Astrocyte (in vitro differentiated cells and primary cell): ENCODE data around the gene SHROOM1. TPM values are rescaled to one million over a fixed set of nuclear protein-coding genes. Genes with fewer than 3 reads are reported as not detected.

ENCODE experiments used
- DNase-seq: peaks from one replicate; pipeline ENCODE4 v3.0.0-alpha.2; 2010; ENCODE audit warnings: low read depth
- FAIRE-seq: peaks from 2 replicates; lab custom pipeline; 2011; peaks lifted over from hg19 to GRCh38; lab: Jason Lieb, UNC
- H2AFZ ChIP-seq: 2 replicates; pipeline ENCODE4 v1.6.0; 2012; ENCODE audit warnings: low read depth, low read length, inconsistent platforms
- H3K27ac ChIP-seq: 2 replicates; pipeline ENCODE4 v1.5.1; 2011; ENCODE audit warnings: low read depth, low read length, inconsistent platforms
- H3K27me3 ChIP-seq: 2 replicates; pipeline ENCODE4 v1.6.0; 2011; ENCODE audit warnings: low read length, inconsistent platforms; ENCODE audit not compliant: insufficient read depth
- H3K36me3 ChIP-seq: 2 replicates; pipeline ENCODE4 v1.5.1; 2011; ENCODE audit warnings: low read length, inconsistent platforms; ENCODE audit not compliant: insufficient read depth
- H3K4me1 ChIP-seq: 2 replicates; pipeline ENCODE4 v1.5.1; 2011; ENCODE audit warnings: low read length, inconsistent platforms; ENCODE audit not compliant: insufficient read depth
- H3K4me2 ChIP-seq: 2 replicates; pipeline ENCODE4 v1.6.0; 2012; ENCODE audit warnings: low read length, inconsistent platforms
- H3K4me3 ChIP-seq: 2 replicates; pipeline ENCODE4 v1.5.1; 2011; ENCODE audit warnings: low read depth, mild to moderate bottlenecking, low read length, inconsistent platforms; ENCODE audit not compliant: insufficient read depth
- H3K79me2 ChIP-seq: 2 replicates; pipeline ENCODE4 v1.6.0; 2012; ENCODE audit warnings: mild to moderate bottlenecking, low read length, inconsistent platforms; ENCODE audit not compliant: insufficient read depth
- H3K9ac ChIP-seq: 2 replicates; pipeline ENCODE4 v1.6.0; 2012; ENCODE audit warnings: mild to moderate bottlenecking, low read length, inconsistent platforms
- H3K9me3 ChIP-seq: 2 replicates; pipeline ENCODE4 v1.5.1; 2012; ENCODE audit warnings: low read depth, mild to moderate bottlenecking, low read length, inconsistent platforms; ENCODE audit not compliant: insufficient read depth
- H4K20me1 ChIP-seq: 2 replicates; pipeline ENCODE4 v1.6.0; 2012; ENCODE audit warnings: low read length, inconsistent platforms; ENCODE audit not compliant: insufficient read depth
- H3K27ac Mint-ChIP-seq: one replicate; pipeline ENCODE4 v1.8.0; 2021; ENCODE audit warnings: mild to moderate bottlenecking, mixed read lengths; ENCODE audit not compliant: unreplicated experiment
- H3K27me3 Mint-ChIP-seq: one replicate; pipeline ENCODE4 v1.8.0; 2021; ENCODE audit warnings: low read depth, mixed read lengths; ENCODE audit not compliant: unreplicated experiment
- H3K36me3 Mint-ChIP-seq: one replicate; pipeline ENCODE4 v1.8.0; 2021; ENCODE audit warnings: low read depth, mixed read lengths; ENCODE audit not compliant: unreplicated experiment
- H3K4me1 Mint-ChIP-seq: one replicate; pipeline ENCODE4 v1.8.0; 2021; ENCODE audit warnings: low read depth, mixed read lengths; ENCODE audit not compliant: unreplicated experiment
- H3K4me3 Mint-ChIP-seq: one replicate; pipeline ENCODE4 v1.8.0; 2021; ENCODE audit warnings: mild to moderate bottlenecking, moderate library complexity, mixed read lengths; ENCODE audit not compliant: unreplicated experiment
- H3K9me3 Mint-ChIP-seq: one replicate; pipeline ENCODE4 v1.8.0; 2021; ENCODE audit warnings: mild to moderate bottlenecking, mixed read lengths; ENCODE audit not compliant: unreplicated experiment
- CTCF ChIP-seq: IDR thresholded peaks from 2 replicates; pipeline ENCODE4 v1.5.1; 2011; ENCODE audit warnings: low read depth, mild to moderate bottlenecking, inconsistent platforms, low read length, moderate library complexity; ENCODE audit not compliant: insufficient read depth
- EZH2 ChIP-seq: IDR thresholded peaks from 2 replicates; pipeline ENCODE4 v1.6.1; 2012; ENCODE audit warnings: mild to moderate bottlenecking, low read length, inconsistent platforms; ENCODE audit not compliant: insufficient read depth
- total RNA-seq: library from RNA; stranded (reverse); gene quantifications from 2 replicates; pipeline ENCODE4 v1.2.1, GENCODE V29; 2021

SHROOM1 gene
- total RNA-seq, 1 donor from 2014 or later, result 5.0 TPM

- Histone ChIP-seq H3K4me3 (peak overlapping the region; percentile 22), H3K4me2 (peak overlapping the region; percentile 77), H4K20me1 (peaks cover 14% of the 10 kb centered on the region), H3K9ac (peak overlapping the region; percentile 21), H3K27ac (no peak overlapping the region), H3K27me3 (no peaks in the 10 kb centered on the region), H3K9me3 (no peaks in the 10 kb centered on the region), H3K79me2 (no peaks in the 10 kb centered on the region), H3K36me3 (no peaks in the 10 kb centered on the region), H3K4me1 (peaks cover 7% of the 10 kb centered on the region), H2AFZ (peak overlapping the region; percentile 63)
- Mint-ChIP-seq H3K4me3 (no peak overlapping the region), H3K27ac (no peak overlapping the region), H3K36me3 (peaks cover 15% of the 10 kb centered on the region), H3K9me3 (no peaks in the 10 kb centered on the region), H3K27me3 (peaks cover 31% of the 10 kb centered on the region), H3K4me1 (peaks cover 5% of the 10 kb centered on the region)
- TF ChIP-seq CTCF (no peak), EZH2 (no peak)
- FAIRE-seq, result no peak
- no peak for DNase-seq
Measured at GRCh38 chr5:132825033-132825833, 5.2 kb downstream of the SHROOM1 start.

DNA sequence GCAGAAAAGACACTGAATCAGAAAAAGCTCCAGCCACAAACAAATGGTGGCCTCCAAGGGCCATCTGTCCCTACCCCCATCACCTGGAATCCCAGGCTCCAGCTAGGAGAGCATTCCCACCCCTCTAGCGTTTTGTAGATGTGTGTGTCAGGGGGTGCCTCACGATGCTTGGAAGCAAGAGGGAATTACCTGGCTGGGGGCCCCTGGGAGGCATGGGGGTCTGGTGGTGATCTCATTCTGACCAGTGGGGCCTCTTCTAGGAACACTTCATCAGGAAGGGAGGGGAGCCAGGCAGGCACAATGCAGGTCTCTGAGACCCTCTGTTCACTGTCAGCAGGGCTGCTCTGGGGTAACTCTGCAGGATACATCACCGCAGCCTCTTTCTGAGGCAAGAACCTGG, 6.0 kb downstream of the SHROOM1 start:
- H3K36me3 Mint-ChIP-seq, result peaks cover 15% of the 10 kb centered on the region
- FAIRE-seq, result no peak
- Histone ChIP-seq H3K4me3 (no peak overlapping the region), H3K36me3 (no peaks in the 10 kb centered on the region), H3K4me1 (peaks cover 7% of the 10 kb centered on the region), H3K27me3 (no peaks in the 10 kb centered on the region), H3K27ac (no peak overlapping the region), H3K79me2 (no peaks in the 10 kb centered on the region), H2AFZ (no peak overlapping the region), H3K9ac (no peak overlapping the region), H3K4me2 (no peak overlapping the region), H3K9me3 (no peaks in the 10 kb centered on the region), H4K20me1 (peaks cover 14% of the 10 kb centered on the region)
- H3K9me3 Mint-ChIP-seq, result no peaks in the 10 kb centered on the region
- TF ChIP-seq CTCF, result no peak
- no peak for TF ChIP-seq EZH2
- H3K27me3 Mint-ChIP-seq, result peaks cover 32% of the 10 kb centered on the region
- no peak overlapping the region for H3K4me3 Mint-ChIP-seq
- no peak for DNase-seq
- H3K27ac Mint-ChIP-seq, result no peak overlapping the region
- peaks cover 5% of the 10 kb centered on the region for H3K4me1 Mint-ChIP-seq

DNA sequence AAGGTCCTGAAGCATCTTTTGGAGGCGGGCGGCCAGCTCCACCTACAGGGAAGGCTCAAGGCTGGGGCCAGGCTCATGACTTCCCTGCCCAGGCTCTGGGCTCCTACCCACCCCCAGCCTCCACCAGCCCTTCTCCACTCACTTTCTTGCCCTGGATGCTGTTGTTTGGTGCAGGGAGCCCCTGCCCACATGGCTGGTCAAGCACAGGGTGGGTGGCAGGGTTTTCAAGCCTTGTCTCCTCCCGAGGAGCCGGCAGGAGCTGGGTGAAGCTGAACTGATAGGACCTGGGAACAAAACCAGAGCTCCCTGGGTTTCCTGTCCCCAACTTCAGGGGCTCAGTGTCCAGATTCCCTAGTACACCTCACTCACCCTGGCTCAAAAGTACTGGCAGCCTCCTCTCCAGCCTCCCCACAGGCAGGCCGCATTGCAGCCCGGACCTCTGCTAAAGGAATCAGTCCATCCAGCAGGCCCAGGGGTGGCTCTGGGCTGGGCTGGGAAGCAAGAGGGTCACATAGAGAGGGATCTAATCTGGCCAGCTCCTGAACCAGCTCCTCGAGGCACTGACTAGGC, 6.9 kb downstream of the SHROOM1 start:
- Histone ChIP-seq H3K79me2 (no peaks in the 10 kb centered on the region), H4K20me1 (peaks cover 8% of the 10 kb centered on the region), H3K36me3 (no peaks in the 10 kb centered on the region), H3K27me3 (no peaks in the 10 kb centered on the region), H3K9ac (no peak overlapping the region), H3K4me3 (no peak overlapping the region), H2AFZ (peak overlapping the region; percentile 85), H3K4me2 (peak overlapping the region; percentile 82), H3K27ac (no peak overlapping the region), H3K9me3 (no peaks in the 10 kb centered on the region), H3K4me1 (peaks cover 7% of the 10 kb centered on the region)
- Mint-ChIP-seq H3K27ac (no peak overlapping the region), H3K4me3 (no peak overlapping the region), H3K4me1 (peaks cover 5% of the 10 kb centered on the region), H3K27me3 (peaks cover 28% of the 10 kb centered on the region), H3K36me3 (peaks cover 13% of the 10 kb centered on the region), H3K9me3 (no peaks in the 10 kb centered on the region)
- FAIRE-seq (no peak), DNase-seq (no peak)
- TF ChIP-seq CTCF (no peak), EZH2 (no peak)
